ENCODE data around the gene RELN.

DNA sequence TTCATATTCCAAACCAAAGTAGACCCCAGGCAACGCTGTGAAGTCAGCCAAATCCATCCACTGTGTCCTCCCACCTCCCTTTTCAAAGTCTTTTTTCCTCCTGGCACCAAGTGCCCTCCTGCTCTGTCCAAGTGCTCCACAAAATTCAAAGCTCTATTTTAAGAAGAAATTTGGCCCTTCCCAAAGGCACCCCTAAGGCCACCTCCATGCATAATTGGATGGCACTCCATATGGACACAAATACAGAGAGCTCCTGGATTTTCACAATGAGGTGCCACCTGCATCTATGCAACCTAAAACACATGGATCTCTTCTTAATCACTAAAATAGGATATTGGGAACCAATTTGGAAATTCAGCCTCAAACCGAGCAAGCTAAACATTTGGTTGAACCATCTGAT lies 121.6 kb downstream of the RELN start:
- TF ChIP-seq, protein P1, sequence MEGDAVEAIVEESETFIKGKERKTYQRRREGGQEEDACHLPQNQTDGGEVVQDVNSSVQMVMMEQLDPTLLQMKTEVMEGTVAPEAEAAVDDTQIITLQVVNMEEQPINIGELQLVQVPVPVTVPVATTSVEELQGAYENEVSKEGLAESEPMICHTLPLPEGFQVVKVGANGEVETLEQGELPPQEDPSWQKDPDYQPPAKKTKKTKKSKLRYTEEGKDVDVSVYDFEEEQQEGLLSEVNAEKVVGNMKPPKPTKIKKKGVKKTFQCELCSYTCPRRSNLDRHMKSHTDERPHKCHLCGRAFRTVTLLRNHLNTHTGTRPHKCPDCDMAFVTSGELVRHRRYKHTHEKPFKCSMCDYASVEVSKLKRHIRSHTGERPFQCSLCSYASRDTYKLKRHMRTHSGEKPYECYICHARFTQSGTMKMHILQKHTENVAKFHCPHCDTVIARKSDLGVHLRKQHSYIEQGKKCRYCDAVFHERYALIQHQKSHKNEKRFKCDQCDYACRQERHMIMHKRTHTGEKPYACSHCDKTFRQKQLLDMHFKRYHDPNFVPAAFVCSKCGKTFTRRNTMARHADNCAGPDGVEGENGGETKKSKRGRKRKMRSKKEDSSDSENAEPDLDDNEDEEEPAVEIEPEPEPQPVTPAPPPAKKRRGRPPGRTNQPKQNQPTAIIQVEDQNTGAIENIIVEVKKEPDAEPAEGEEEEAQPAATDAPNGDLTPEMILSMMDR (optimal IDR thresholded peaks at IDR 0.05 in 1 of 3, IDR thresholded peaks at IDR 0.05 in 1 of 3, conservative IDR thresholded peaks at IDR 0.05 in 1 of 3; ENCODE audit: extremely low read depth in 1 of 3, insufficient read depth in 2 of 3, low read length in 3 of 3) = no peak
- TF ChIP-seq EZH2 (IDR thresholded peaks at IDR 0.05; ENCODE audit: low read length) = no peak

Measured in keratinocyte (primary cell).